ENCODE measurements around the gene GSE1.

Gene GSE1

DNA sequence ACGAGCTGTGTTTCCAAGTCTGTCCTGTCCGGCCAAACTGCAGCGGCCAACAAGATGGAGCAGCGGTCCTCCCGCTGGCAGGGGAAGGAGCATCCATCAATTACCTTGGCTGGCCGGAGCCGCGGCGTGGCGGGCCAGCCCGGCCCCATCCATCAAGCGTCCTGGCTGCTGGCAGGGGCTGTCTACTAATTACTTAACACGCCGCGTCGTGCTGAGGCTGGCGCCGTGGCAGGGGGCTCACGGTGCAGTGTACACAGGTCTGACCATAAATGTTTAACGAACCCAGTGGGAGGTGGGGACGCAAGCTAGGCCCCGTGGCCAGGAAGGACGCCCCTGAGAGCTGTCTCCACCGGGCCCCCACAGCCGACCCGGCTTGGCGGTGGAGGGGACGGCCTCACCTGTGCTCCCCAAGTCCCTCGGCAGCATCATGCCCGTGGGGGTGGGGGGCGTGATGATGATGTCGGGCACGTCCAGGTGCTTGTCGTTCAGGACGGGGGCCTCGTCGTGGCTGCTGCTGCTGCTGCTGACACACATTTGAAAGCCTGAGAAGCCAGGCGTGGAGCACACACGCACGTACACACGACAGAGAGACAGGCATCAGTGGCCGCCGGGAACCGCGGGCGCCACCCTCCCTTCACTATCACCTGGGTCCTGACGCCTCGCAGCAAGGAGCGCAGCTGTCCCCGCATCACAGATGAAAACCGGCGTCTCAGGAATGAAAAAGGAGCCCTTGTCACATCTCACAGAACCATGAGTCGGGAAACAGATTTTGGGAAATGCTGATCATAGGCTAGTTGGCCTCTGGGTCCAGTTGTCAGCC lies 96.9 kb downstream of the GSE1 start:
- DNase-seq: no peak

DNA sequence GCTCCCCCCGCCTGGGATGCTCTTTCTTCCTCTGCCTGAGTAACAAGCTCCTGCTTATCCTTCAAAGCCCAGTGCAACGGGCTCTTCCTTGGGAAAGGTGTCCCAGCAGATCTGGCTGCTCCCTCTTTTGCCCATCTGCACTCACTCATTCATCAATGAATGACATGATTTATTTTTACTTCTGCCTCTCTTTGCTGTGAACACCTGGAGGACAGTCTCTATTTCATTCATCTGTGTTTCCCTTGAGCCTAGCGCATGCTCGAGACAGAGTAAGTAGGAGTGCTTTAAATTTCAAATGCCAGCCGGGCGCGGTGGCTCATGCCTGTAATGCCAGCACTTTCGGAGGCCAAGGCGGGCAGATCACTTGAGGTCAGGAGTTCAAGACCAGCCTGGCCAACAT lies 97.6 kb downstream of the GSE1 start:
- no peak for DNase-seq

DNA sequence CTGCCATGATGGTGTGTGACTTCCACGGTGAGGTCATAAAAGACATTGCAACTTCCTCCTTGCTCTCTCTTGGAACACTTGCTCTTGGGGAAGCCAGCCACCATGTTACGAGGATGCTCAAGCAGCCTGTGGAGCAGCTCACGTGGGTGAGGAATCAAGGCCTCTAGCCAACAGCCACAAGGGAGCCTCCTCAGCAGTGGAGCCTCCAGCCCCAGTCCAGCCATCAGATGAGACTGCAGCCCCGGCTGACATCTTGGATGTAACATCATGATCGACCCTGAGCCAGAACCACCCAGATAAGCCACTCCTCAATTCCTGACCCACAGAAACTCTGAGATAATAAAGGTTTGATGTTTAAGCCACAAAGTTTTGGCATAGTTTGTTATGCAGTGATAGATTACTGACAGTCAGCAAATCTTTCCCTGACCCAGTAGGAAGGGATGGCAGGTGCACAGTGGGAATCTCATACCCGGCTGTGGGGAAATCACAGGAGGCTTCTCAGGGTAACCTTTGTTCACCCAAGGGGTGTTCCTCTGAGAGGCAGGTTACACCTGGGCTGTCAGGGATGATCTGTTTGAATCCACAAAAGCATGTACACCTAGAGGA lies 99.0 kb downstream of the GSE1 start:
- DNase-seq: no peak

DNA sequence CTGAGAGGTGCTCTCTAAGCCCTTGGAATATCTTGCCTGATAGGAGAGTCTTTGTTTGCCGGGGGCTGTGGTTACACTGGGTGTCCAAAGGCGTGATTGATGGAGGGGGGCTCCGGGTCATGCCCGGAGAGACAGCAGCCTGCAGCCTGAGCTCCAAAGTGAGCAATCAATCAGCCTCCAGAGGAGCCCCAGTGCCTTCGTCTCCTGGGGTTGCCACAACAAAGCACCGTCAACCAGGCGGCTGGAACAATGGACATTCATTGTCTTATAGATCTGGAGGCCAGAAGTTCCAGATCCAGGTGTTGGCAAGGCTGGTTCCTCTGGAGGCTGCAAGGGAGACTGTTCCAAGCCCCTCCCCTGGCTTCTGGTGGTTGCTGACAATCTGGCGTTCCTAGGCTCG lies 99.7 kb downstream of the GSE1 start:
- no peak for DNase-seq

DNA sequence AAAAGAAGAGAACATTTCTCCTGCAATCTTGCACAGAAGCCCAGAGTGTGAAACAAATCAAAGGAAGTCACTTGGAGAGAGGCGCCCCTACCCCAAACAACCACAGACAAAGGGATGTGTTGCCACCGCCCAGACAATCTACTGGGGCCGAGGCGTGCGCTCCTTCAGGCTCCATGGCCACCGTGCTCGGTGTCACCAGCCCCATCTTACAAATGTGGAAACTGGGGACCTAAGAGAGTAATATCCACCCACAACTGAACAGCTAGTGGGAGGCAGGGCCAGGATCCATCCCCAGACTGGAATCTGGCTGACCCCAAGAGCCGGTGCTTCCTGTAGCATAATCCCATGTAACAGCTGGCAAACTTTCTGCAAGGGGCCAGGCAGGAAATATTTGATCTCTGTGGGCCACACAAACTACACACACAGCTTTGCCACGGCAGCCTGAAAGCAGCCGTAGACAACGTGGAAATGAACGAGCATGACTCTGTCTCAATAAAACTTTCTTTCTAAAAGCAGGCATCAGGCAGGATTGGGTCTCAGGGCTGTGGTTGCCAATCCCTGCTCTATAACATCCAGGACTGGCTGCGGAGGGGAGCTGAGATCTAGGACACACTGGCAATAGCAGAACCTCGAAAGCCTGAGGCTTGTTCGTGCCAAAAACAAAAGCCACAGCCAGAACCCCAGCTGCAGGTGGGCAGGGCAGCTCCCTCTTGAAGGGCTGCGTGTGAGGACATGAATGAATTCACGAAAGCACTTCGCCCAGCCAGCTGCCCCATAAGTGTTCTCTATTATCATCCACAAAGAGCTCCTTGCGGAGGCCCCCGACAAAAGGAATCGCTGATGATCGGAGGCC lies 102.3 kb downstream of the GSE1 start:
- no peak for DNase-seq

DNA sequence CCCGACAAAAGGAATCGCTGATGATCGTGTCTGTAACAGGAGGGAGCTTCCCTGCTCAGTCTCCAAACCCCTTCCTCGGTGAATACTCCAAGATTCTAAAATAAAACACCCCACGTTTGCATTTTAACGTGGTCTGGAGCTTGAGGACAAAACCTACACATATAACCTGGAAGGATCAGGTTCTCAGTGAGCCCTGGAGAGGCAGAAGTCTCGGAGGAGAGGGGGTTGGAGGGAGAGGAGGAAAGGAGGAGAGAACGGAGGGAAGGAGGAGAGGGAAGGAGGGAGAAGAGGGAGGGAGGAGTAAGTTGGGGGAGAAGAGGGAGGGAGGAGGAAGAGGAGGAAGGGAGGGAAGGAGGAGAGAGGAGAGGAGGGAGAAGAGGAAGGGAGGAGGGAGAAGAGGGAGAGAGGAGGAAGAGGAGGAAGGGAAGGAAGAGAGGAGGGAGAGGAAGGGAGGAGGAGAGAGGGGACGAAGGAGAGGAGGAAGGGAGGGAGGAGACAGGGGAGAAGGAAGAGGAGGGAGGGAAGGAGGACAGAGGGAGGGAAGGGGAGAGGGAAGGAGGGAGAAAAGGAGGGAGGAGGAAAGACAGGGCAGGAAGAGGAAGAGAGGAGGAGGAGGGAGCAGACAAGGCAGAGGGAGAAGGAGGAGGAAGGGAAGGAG lies 103.0 kb downstream of the GSE1 start:
- DNase-seq: no peak

DNA sequence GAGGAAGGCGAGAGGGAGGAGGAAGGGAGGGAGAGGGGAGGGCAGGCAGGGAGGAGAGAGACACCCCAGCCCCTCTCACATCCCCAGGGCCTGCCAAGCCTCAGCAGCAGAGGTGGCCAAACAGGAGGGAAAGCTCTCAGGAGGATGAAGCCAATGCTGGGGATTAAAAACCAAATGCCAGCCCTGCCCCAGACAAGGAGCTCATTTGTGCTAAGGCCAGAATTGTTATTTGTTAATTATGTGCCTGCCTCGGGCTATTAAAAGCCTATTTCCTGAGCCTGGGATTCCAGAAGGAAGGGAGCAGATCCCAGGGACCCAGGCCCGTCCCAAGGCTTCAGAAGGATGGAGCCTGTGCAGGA lies 103.5 kb downstream of the GSE1 start:
- no peak for DNase-seq

DNA sequence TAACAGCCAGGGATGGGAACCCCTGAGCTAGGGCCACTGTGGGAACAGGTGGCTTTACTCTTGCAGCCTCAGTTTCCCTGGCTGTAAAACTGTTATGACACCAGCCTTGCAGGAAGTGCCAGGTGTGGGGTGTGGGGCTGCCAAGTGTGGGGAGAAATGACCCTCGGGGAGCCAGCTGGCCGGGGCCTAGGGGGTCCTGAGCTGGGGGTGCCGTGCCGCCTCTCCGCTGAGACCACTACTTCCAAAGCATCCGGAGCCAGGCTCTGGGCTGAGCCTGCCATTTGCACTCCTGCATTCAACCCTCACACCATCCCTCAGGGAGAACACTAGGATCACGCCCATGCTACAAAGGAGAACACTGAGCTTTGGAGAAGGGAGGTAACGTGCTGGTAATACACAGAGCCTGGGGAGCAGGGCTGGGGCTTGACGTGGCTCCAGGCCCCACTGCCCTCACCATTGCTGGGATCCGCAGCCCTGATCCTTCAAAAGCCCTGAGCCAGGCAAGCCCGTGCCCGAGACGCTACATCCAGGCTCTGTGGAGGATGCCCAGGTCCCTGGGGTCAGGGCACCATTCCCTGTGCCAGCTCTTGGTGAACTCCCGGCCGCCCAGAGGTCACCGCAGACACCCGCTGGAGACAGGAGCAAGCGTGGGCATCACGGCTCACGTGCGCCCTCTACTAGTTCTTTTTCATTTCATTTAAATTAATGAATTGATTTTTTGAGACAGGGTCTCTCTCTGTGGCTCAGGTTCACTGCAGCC lies 104.5 kb downstream of the GSE1 start:
- DNase-seq: peak in 4 of 5 experiments; percentile 27 to 50 (median 34)

DNA sequence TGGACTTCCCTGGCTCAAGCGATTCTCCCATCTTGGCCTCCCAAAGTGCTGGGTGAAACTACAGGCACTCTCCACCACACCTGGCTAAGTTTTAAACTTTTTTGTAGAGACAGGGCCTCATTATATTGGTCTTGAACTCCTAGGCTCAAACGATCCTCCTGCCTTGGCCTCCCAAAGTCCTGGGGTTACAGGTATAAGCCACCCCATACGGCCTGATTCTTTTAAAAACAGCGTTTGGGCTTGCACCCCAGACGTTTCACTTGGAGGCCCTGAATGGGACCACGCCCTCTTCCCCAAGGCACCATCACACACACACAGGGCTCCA lies 105.0 kb downstream of the GSE1 start:
- DNase-seq: no peak

DNA sequence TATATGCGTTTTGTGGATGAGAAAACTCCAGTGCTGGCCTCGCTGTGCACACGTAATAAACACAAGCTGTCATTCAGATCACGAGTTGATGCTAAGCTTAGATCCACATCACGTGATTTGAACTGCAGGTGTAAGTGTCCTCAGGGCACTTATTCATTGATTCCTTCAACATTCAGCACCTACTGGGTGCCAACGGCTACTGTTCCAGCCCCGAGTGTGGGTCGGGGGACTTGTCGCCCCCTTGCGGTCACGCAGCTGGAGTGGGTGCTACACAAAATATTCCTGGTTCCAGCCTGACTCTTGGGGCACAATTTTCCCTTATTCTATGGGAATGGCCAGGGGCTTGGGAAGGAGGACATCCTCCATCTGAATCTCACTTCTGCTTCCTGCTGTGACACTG lies 105.6 kb downstream of the GSE1 start:
- DNase-seq: no peak

DNA sequence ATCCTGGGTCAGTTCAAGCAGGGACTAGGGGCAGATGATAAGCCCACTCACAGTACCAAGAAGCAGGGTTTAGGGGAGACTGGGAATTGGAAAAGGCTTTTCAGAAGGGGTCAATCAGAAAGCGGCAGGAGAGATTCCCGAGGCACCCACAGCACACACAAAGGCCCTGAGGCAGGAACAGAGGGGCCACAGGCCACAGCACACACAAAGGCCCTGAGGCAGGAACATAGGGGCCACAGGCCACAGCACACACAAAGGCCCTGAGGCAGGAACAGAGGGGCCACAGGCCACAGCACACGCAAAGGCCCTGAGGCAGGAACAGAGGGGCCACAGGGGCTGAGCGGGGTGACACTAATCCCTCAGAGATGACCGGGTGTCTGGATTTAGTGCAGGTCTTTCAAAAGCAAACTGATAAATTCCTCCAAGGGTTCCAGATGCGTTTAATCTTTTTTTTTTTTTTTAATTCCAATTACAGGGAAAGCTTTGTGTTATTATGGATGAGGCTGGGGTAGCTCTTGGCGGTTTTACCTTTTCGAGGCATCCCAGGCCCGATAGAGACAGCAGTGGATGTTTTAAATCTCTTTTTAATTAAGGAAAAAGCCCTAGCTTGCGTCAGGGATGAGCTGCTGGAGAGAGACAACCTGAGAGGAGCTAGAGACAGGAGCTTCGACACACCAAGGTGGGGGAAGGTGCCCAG lies 106.6 kb downstream of the GSE1 start:
- no peak for DNase-seq

DNA sequence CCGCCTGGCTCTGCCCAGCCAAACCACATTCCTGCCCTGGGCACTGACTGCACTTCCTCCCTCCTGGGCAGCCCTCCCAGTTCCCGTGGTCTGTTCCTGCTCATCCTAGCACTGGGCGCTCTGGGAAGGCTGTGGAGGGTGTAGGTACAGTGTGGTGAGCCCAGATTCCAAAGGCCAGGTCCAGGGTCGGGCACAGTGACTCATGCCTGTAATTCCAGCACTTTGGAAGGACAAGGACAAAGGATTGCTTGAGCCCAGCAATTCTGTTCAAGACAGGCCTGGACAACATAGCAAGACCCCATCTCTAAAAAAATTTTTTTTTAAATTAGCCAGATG lies 107.1 kb downstream of the GSE1 start:
- DNase-seq: no peak

DNA sequence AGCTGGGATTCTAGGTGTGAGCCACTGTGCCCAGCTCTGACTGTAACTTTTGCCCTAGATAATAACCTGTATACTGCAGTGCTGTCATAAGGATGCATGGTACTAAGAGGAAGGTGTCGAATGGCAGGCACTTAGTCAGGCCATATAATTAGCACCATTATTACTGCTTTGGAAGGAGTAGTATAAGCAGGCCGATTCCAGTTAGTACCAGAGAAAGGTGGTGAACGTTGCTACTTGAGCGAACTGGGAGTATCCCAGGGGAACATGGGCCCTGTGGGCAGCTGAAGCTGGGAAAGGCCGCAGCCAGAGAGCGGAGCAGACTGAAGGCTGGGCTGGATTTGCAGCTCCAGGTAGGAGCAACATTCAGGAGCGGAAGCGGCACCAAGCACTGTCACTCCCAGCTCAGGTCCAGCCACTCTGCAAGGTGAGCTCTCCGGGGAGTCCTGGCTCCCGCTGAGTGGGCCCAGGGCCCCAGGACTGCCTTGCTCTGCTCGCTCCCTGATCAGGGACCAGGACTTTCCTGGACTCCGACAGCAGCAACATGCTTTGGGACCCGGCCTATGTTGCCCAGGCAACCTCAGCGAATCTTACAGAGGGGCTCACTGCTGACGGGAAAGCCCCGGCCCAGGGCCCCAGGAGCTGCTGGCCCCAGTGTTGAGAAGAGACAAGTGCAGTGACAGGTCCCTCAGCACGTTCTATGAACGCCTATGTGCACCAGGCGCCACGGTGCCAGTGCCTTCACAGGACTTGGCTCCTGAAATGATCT lies 109.2 kb downstream of the GSE1 start:
- DNase-seq: no peak

DNA sequence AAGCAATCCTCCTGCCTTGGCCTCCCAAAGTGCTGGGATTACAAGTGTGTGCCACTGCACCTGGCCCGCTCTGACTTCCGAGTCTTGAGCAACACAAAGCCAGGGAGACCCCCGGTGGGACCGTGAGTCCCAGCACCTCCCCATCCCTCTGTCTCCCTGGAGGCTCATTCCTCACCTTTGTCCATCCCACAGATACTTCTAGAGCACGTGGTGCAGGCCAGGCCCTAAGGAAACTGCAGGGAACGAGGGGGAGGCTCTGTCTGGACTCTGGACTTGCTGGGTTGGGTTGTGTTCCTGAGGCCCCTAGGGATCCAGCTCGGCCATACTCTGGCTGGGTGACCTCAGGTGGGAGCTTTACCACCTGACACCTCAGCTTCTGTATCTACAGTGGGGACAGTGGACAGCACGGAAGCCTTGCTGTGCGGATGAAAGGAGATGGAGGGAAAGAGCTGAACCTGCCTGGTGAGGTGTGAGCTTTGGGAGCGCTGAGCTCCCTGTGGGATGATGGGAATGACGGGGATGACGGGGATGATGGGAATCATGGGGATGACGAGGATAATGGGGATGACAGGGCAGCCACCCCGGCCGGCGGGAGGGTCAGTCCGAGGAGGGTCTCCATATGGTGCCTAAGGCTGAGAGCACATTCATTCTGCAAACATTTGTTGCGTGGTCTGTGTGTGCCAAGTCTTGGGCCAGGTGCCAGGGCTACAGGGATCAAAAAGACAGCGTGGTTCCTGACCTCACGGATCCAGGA lies 111.2 kb downstream of the GSE1 start:
- no peak for DNase-seq

DNA sequence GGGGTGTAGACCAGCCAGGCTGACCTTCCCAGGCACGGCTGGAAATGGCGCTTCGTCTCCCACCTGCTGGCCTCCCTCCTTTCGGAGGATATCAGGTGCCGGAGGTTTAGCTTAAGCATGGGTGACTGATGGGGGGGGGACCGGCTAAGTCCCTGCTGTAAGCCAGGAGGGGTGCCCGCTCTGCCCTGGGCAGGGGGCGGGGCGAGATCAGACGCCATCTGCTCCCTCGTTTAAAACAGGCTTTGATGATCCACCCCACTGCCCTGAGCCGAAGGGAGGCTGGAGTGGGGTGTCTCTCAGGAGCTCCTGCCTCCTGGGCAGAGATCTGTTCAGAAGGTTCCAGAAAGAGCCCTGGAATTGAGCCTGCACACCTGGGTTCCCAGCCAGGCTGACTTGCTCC lies 111.8 kb downstream of the GSE1 start:
- no peak for DNase-seq

Measured in T-helper 2 cell (primary cell).